Activated naive CD4-positive, alpha-beta T cell treated with anti-CD3 and anti-CD28 coated beads, Interleukin-2, amount 50 U/mL, for 24 hours (primary cell): Measurements from ENCODE around the gene NT5C.

Experiments
- H3K27ac Mint-ChIP-seq: one replicate; pipeline ENCODE4 v1.8.0; 2021; ENCODE audit warnings: mild to moderate bottlenecking, mixed read lengths
- H3K27me3 Mint-ChIP-seq: one replicate; pipeline ENCODE4 v1.8.0; 2021; ENCODE audit warnings: mixed read lengths
- H3K36me3 Mint-ChIP-seq: one replicate; pipeline ENCODE4 v1.8.0; 2021; ENCODE audit warnings: mixed read lengths
- H3K4me1 Mint-ChIP-seq: one replicate; pipeline ENCODE4 v1.8.0; 2021; ENCODE audit warnings: mixed read lengths
- H3K4me3 Mint-ChIP-seq: one replicate; pipeline ENCODE4 v1.8.0; 2021; ENCODE audit warnings: mild to moderate bottlenecking, mixed read lengths
- H3K9me3 Mint-ChIP-seq: one replicate; pipeline ENCODE4 v1.8.0; 2021; ENCODE audit warnings: mixed read lengths

NT5C gene

GRCh38 chr17:75111777-75112335 lies 19.7 kb downstream of the NT5C start:
- no peaks in the 10 kb centered on the region for H3K9me3 Mint-ChIP-seq
- H3K36me3 Mint-ChIP-seq = peaks cover 2% of the 10 kb centered on the region
- peaks cover 42% of the 10 kb centered on the region for H3K4me1 Mint-ChIP-seq
- H3K27ac Mint-ChIP-seq = peak overlapping the region; percentile 71
- peak overlapping the region; percentile 38 for H3K4me3 Mint-ChIP-seq
- H3K27me3 Mint-ChIP-seq = no peaks in the 10 kb centered on the region

- Mint-ChIP-seq H3K4me3 (peak overlapping the region; percentile 93), H3K27me3 (no peaks in the 10 kb centered on the region), H3K36me3 (peaks cover 2% of the 10 kb centered on the region), H3K27ac (peak overlapping the region; percentile 93), H3K9me3 (no peaks in the 10 kb centered on the region), H3K4me1 (peaks cover 42% of the 10 kb centered on the region)
These were observed 21.2 kb downstream of the NT5C start for GRCh38 chr17:75110234-75110937.

GRCh38 chr17:75109407-75110233 lies 21.9 kb downstream of the NT5C start, which contains the start of gene ARMC7:
ARMC7 (plus strand) TSS chr17:75109969; CDS start chr17:75110289, 320 bp downstream.
- peaks cover 2% of the 10 kb centered on the region for H3K36me3 Mint-ChIP-seq
- peak within 1 kb of the TSS; percentile 93 for H3K4me3 Mint-ChIP-seq
- H3K27me3 Mint-ChIP-seq = no peaks in the 10 kb centered on the region
- peaks cover 37% of the 10 kb centered on the region for H3K4me1 Mint-ChIP-seq
- no peaks in the 10 kb centered on the region for H3K9me3 Mint-ChIP-seq
- H3K27ac Mint-ChIP-seq = peak within 1 kb of the TSS; percentile 93

- H3K9me3 Mint-ChIP-seq = no peaks in the 10 kb centered on the region
- no peaks in the 10 kb centered on the region for H3K27me3 Mint-ChIP-seq
- H3K4me3 Mint-ChIP-seq = peak overlapping the region; percentile 93
- peak overlapping the region; percentile 35 for H3K27ac Mint-ChIP-seq
- peaks cover 2% of the 10 kb centered on the region for H3K36me3 Mint-ChIP-seq
- peaks cover 31% of the 10 kb centered on the region for H3K4me1 Mint-ChIP-seq
These were observed 22.5 kb downstream of the NT5C start for GRCh38 chr17:75109046-75109406.

- peaks cover 26% of the 10 kb centered on the region for H3K4me1 Mint-ChIP-seq
- peak overlapping the region; percentile 93 for H3K4me3 Mint-ChIP-seq
- peaks cover 2% of the 10 kb centered on the region for H3K36me3 Mint-ChIP-seq
- no peaks in the 10 kb centered on the region for H3K27me3 Mint-ChIP-seq
- H3K9me3 Mint-ChIP-seq = no peaks in the 10 kb centered on the region
- H3K27ac Mint-ChIP-seq = peak overlapping the region; percentile 76
These were observed 23.3 kb downstream of the NT5C start for GRCh38 chr17:75108193-75108592.

- Mint-ChIP-seq H3K36me3 (no peaks in the 10 kb centered on the region), H3K27ac (no peak overlapping the region), H3K27me3 (no peaks in the 10 kb centered on the region)
These were observed 26.1 kb downstream of the NT5C start for GRCh38 chr17:75105126-75106080.

GRCh38 chr17:75103601-75104554 lies 27.7 kb downstream of the NT5C start:
- Mint-ChIP-seq H3K9me3 (no peaks in the 10 kb centered on the region), H3K4me1 (peaks cover 7% of the 10 kb centered on the region), H3K27ac (no peak overlapping the region), H3K4me3 (no peak overlapping the region), H3K36me3 (peaks cover under 1% of the 10 kb centered on the region), H3K27me3 (no peaks in the 10 kb centered on the region)

More at GRCh38 chr17:75105126-75106080, 26.1 kb downstream of the NT5C start:
- Mint-ChIP-seq H3K4me1 (peaks cover 11% of the 10 kb centered on the region), H3K4me3 (no peak overlapping the region), H3K9me3 (no peaks in the 10 kb centered on the region)

GRCh38 chr17:75102385-75102821 lies 29.1 kb downstream of the NT5C start:
- peaks cover 2% of the 10 kb centered on the region for H3K36me3 Mint-ChIP-seq
- no peaks in the 10 kb centered on the region for H3K4me1 Mint-ChIP-seq
- no peak overlapping the region for H3K4me3 Mint-ChIP-seq
- H3K27ac Mint-ChIP-seq = peak overlapping the region; percentile 51
- no peaks in the 10 kb centered on the region for H3K27me3 Mint-ChIP-seq
- H3K9me3 Mint-ChIP-seq = no peaks in the 10 kb centered on the region

GRCh38 chr17:75099881-75100595 lies 31.5 kb downstream of the NT5C start:
- no peaks in the 10 kb centered on the region for H3K27me3 Mint-ChIP-seq
- no peaks in the 10 kb centered on the region for H3K4me1 Mint-ChIP-seq
- H3K27ac Mint-ChIP-seq = no peak overlapping the region
- no peaks in the 10 kb centered on the region for H3K9me3 Mint-ChIP-seq
- no peak overlapping the region for H3K4me3 Mint-ChIP-seq
- peaks cover 2% of the 10 kb centered on the region for H3K36me3 Mint-ChIP-seq

- Mint-ChIP-seq H3K4me3 (no peak overlapping the region), H3K27me3 (no peaks in the 10 kb centered on the region), H3K36me3 (peaks cover 2% of the 10 kb centered on the region), H3K27ac (no peak overlapping the region), H3K4me1 (no peaks in the 10 kb centered on the region), H3K9me3 (no peaks in the 10 kb centered on the region)
These were observed 32.7 kb downstream of the NT5C start for GRCh38 chr17:75098861-75099260.

- H3K36me3 Mint-ChIP-seq = peaks cover 2% of the 10 kb centered on the region
- no peak overlapping the region for H3K4me3 Mint-ChIP-seq
- no peaks in the 10 kb centered on the region for H3K9me3 Mint-ChIP-seq
- no peak overlapping the region for H3K27ac Mint-ChIP-seq
- no peaks in the 10 kb centered on the region for H3K4me1 Mint-ChIP-seq
- no peaks in the 10 kb centered on the region for H3K27me3 Mint-ChIP-seq
These were observed 33.7 kb downstream of the NT5C start for GRCh38 chr17:75097865-75098264.

GRCh38 chr17:75096082-75096625 lies 35.4 kb downstream of the NT5C start:
- Mint-ChIP-seq H3K4me3 (no peak overlapping the region), H3K9me3 (no peaks in the 10 kb centered on the region), H3K4me1 (peaks cover 15% of the 10 kb centered on the region), H3K27me3 (no peaks in the 10 kb centered on the region), H3K27ac (no peak overlapping the region), H3K36me3 (peaks cover 2% of the 10 kb centered on the region)

GRCh38 chr17:75094871-75095399 lies 36.6 kb downstream of the NT5C start:
- Mint-ChIP-seq H3K9me3 (no peaks in the 10 kb centered on the region), H3K36me3 (peaks cover 2% of the 10 kb centered on the region), H3K27ac (no peak overlapping the region), H3K27me3 (no peaks in the 10 kb centered on the region), H3K4me3 (no peak overlapping the region), H3K4me1 (peaks cover 25% of the 10 kb centered on the region)
